Cerebellar nuclear complex (tissue), 1 donor: ENCODE results near the gene SSNA1.

Experiments used
- DNase-seq, 2 experiments: peaks; one replicate each; lab custom pipeline; 2025; lab: John Stamatoyannopoulos, UW

The SSNA1 gene, protein sequence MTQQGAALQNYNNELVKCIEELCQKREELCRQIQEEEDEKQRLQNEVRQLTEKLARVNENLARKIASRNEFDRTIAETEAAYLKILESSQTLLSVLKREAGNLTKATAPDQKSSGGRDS

DNA sequence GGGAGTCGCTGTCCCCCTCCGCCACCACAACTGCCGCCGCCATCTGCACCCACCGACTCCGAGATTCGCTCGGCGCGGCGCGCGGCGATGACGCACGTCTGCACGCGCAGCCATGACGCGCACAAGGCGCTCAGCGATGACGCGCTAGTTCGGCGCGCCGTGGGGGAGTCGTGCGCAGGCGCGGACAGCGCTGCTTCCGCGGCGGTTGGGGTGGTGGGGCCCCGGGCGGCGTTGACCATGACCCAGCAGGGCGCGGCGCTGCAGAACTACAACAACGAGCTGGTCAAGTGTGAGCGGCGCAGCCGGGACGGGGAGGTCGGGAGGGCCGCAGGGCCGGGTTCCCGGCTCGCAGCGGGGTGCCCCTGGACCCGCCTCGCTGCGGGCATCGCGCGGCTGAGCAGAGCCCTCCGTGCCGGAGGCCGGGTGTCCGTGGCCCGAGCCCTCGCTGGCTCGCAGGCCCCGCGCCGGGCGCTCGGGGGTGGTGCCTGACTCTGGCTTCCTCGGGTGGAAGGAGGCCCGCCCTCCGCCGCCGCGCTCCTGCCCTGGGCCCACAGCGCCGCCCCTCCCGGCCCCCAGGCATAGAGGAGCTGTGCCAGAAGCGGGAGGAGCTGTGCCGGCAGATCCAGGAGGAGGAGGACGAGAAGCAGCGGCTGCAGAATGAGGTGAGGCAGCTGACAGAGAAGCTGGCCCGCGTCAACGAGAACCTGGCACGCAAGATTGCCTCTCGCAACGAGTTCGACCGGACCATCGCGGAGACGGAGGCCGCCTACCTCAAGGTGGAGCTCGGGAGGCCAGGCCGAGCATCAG is at the start of gene SSNA1, which contains the start of gene ANAPC2:
TSS of gene SSNA1 (plus strand) at position 187 of the 807 bp plus-strand sequence. CDS start at position 238, 51 bp downstream.
TSS of gene ANAPC2 (minus strand) at position 71 of the 807 bp plus-strand sequence. CDS start at position 43, 28 bp downstream.
- no peak for DNase-seq

DNA sequence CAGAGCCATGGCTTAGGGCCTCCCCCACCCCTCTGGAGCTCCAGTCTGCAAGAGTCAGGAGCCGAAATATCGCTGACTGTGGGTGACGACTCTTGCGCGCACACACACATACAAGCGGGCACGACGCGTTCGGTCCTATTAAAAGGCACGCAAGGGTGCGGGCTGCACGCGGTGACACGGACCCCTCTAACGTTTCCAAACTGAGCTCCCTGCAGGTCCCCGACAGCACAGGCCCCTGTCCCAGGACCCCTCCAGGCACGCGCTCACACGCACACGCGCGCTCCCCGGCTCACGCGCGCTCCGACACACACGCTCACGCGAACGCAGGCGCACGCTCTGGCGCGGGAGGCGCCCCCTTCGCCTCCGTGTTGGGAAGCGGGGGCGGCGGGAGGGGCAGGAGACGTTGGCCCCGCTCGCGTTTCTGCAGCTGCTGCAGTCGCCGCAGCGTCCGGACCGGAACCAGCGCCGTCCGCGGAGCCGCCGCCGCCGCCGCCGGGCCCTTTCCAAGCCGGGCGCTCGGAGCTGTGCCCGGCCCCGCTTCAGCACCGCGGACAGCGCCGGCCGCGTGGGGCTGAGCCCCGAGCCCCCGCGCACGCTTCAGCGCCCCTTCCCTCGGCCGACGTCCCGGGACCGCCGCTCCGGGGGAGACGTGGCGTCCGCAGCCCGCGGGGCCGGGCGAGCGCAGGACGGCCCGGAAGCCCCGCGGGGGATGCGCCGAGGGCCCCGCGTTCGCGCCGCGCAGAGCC is 49.6 kb upstream of the SSNA1 start, which contains the start of gene GRIN1:
TSS of gene GRIN1 (plus strand) at position 433 of the 746 bp plus-strand sequence. CDS start 333 bp downstream, outside the sequence.
- DNase-seq = peak in 1 of 2 experiments; percentile 4

DNA sequence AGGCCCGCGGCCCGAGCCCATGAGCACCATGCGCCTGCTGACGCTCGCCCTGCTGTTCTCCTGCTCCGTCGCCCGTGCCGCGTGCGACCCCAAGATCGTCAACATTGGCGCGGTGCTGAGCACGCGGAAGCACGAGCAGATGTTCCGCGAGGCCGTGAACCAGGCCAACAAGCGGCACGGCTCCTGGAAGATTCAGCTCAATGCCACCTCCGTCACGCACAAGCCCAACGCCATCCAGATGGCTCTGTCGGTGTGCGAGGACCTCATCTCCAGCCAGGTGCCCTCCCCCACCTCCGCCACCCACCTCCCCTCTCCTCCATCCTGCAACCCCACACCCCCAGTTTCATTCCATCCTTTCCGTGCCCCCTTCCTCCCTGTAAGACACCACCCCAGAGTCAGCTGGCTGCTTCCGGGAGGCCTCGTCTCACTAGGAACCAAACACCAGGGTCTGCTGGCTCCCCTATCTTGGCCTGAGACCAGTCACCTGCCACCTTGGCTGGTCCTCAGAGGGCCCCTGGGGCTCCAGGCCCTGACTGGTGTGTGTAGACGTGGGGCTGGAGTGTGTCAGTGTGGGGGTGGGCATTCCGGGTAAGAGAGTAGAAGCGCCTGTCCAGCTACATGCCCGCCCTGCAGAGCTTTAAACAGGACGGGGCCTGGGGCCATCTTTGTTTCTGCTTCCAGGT is 48.9 kb upstream of the SSNA1 start:
- DNase-seq = no peak

DNA sequence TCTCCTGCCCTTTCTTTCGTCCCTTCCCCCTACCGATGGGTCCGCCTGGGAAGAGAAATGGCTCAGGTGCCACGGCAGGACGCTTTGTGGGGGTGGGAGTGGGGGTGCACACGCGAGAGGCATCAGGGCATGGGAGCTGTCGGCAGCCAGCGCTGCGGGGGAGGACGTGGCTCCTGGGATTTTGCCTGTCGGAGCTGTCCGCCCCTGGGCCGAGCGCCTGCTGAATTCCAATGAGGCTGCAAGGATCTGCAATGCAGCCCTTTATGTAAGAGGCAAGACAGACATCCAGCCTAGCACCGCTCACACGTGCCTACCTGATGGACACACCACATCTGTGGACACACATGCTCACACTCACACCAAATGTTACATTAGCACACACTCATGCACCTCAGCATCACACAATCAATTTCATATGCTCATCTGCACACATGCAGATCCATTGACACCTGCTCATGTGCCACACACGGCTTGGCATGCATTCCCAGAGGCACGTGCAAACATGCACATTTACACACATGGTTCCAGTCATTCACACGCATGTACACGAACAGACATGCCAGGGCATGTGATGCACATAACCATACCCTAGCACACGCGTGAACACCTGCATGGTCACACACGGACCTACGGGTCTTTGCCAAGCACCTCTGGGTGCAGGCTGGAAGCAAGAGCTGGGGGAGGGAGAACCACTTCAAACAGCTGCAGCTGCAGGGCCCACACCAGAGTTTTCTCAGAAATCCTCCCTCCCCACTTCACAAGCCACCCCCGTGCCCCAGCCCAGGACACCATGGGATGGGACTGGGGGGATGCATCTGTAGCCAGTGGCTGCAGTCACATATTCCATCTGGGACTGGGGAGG is 48.1 kb upstream of the SSNA1 start:
- DNase-seq = no peak

DNA sequence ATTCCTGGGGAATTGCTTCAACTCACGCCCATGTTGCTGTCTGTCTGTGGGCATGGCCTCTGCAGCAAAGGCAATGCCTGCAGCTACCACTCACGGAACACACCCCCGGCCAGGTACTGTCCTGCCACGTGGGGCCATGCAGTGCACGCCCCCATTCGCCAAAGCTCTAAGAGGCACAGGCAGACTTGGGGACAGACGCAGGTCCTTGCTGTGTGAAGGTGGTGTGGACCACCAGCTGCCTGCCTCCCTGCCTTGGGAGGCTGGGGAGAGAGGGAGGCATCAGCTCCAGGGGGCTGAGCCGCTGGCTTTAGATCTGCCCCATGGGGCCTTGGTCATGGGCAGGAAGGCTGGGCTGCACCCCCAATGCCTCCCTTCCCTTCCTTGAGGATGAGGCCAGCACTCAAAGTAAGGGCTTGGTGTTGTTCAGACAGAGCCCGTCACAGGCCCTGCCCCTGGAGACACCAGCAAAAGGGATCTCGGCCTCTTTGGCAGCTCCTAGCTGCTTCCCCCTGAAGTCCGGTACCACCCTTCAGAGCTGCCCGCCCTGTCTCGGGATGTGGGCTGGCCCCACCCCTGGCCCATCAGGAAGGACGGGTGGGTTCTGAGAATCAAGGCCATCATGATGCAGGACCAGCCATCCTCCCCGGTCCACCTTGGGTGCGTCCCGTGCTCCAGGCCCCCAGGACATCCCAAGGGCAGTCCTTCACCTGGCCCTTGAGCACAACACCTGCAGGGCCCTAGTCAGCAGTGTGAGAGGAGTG is 47.2 kb upstream of the SSNA1 start:
- no peak for DNase-seq

DNA sequence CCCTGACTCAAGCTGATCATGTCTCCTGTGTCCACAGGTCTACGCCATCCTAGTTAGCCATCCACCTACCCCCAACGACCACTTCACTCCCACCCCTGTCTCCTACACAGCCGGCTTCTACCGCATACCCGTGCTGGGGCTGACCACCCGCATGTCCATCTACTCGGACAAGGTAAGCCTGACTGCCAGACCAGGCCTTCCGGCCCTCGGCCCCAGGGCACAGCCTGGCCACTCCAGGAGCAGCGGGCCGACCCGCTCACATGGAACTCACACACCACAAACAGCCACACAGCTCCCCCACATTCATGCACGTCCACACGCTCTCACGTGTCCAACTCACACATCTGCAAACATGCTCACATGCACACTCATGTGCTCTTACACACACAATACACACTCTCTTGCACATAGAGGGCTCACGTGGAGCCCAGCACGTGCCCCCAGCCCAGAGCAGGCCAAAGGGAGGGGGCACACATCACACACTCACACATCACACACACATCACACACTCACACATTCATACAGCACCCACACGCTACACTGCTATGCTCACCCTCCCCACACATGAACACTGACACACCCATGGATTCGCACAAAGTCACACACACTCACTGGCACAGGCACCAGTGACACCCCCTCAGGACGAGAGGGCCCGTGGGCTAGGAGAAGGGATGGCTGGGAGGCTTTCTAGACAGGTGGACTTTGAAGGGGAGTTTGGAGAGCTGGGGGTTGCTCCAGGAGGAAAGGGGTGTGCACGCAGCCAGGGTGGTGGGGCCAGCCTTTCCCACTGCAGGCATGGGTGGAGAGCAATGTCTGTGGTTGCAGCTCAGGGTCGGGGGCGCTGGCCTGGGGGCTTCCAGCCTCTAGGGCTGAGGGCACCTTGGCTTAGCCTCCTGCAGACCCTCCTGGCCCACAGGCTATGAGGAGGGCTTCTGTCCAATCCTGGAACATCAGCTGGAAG is 46.2 kb upstream of the SSNA1 start:
- no peak for DNase-seq

DNA sequence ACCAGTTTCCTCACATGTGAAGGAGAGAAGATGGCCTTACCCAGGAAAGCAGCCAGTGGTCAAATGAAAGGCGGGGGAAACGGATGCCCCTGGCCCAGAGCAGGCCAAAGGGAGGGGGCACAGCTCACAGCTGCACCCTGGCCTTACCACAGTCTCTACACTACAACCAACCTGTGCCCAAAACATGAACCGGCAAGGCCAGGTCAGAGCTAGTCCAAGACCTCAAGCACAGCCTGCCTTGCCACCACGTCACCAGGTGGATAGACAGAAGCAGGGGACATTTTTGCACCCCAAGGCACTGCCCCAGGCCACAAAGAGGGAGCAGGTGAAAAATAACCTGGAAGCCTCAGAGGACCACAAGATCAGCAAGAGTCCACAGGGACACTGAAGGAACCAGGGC is 45.0 kb upstream of the SSNA1 start:
- DNase-seq = no peak

DNA sequence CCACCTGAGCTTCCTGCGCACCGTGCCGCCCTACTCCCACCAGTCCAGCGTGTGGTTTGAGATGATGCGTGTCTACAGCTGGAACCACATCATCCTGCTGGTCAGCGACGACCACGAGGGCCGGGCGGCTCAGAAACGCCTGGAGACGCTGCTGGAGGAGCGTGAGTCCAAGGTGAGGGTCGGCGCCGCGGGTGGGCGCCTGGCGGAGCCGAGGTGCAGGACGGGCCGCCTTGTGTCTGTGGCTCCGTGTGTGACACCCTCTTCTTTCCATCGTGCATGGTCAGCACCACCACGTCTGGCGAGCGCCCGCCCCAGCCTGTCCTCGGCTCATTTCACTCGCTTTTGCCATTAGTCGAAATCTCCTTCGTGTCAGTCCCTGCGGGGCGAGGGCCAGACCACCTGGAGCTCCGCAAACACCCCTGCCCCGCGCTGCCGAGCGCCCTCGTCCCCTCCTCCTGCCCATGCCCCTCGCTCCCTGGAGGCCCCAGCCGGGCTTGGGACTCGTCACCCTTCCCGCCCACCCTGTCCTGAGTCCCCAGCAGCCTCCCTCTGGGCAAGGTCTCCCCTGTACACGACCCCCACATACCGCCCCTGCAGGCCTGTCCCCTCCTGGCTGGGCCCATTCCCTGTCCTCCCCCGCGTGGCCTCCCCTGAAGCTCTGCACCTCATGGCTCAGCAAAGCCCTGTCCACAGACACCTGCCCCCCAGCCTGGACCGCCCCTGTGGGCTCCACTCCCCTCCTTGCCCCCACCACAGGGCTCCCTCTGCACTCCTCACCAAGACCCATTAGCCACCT is 42.5 kb upstream of the SSNA1 start:
- no peak for DNase-seq

DNA sequence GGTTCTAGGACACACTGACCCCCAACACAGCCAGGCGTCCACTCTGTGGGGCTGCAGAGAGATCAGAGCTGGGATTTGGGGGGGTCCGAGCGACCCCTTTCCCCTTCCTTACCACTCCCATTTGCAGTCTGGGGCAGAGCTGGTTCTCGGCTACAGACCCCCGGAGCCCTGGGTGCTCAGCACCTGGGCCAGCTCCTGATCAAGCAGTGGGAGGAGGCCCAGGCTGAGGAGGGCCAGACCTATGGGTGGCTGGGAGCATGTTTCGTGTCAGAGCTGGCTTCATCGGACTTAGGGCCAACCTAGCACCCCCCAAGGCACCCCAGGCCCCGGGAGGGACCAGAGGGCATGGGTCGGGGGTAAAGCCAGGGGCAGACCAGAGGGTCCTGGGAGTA is 42.0 kb upstream of the SSNA1 start:
- no peak for DNase-seq

DNA sequence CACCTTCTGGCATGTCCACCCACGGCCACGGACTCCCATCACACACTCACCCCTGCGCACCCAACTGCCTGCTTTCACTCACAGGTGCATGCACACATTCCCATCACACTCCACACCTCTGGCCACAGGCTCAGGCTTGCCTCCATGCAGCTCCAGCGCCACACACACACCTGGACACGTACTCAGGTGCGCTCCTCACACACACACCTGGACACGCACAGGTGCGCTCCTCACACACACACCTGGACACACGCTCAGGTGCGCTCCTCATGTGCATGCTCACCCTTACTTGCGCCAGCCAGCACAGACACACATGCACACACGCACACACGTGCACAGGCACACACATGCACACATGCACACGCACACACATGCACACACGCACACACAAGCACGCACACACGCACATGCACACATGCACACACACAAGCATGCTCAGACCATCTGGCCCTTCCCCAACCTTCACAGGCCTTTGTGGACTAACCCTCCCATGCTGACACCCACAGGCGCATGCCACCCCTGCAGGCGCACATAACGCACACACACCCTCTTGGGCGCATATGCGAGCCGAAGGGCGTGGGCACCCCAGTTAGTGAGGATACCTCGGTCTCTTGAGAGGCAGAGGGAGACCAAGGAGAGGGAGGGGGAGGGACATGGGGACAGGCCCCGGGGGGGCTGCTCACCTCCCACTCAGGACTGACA is 41.2 kb upstream of the SSNA1 start:
- no peak for DNase-seq

DNA sequence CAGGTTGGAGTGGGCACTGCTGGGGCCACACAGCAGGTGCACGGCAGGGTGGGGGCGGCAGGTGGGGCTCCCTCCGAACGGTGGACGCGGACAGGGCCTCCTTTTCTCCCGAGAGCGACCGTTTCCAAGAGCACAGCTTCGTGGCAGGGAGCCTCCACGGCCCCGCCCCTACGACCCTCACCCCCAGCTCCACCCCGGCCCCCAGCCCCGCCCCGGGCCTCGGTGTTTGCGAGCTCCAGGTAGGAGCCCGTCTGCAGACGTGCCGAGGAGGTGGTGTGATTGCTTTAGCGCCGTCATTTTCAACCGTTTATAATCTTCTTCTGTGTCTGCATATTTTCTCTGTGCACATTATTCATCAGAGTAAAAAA is 40.7 kb upstream of the SSNA1 start:
- no peak for DNase-seq

DNA sequence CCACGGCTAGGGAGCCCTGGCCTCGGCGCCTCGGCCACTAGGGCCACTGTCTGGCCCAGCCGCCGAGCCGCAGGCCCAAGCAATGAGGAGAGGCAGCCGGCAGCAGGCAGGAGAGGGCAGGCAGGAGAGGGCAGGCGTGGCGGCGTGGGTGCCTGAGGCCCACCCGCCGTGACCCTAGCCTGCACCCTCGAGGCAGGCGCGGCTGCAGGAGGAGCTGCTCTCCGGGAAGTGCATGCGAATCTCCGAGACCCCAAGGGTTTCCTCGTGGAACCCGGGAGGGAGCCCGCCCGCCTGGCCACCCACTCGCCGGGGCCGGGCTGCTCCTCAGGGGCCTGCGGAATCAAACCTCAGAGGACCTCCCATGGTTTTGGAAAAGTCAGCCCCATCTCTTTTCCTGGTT is 40.2 kb upstream of the SSNA1 start:
- no peak for DNase-seq

DNA sequence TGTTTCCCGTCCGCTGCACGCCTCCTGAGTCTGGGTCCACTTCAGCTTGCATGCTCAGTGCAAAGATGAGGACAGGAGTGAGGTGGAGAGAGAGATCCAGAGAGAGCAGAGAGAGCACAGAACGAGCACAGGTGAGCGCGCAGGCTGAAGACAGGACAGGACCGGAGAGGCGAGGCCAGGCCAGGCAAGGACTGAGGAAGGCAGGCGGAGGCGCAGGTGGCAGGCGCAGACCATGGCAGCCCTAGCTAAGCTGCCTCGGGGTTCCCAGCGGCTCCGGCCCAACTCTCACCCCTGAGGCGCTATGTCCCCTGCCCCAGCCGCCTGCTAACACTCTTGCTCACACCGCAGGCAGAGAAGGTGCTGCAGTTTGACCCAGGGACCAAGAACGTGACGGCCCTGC is 39.8 kb upstream of the SSNA1 start:
- DNase-seq = no peak

DNA sequence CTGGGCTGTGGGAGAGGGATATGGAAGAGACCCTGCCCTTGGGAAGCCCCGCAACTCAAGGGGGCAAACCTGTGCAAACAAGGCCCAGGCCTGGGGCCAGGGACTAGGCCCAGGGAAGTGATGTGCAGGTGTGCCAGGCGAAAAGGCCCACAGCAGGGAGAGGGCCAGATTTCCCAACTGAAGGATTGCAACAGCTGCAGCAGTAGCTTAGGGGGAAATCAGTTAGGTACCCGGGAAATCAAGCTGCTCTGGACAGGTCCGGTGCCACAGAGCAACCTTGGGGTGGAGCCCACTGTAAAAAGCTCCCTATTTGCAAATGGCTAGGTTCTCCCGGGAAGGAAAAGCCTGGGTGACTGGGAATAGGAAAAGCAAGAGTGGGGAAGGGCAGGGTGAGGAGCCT is 39.1 kb upstream of the SSNA1 start:
- no peak for DNase-seq

DNA sequence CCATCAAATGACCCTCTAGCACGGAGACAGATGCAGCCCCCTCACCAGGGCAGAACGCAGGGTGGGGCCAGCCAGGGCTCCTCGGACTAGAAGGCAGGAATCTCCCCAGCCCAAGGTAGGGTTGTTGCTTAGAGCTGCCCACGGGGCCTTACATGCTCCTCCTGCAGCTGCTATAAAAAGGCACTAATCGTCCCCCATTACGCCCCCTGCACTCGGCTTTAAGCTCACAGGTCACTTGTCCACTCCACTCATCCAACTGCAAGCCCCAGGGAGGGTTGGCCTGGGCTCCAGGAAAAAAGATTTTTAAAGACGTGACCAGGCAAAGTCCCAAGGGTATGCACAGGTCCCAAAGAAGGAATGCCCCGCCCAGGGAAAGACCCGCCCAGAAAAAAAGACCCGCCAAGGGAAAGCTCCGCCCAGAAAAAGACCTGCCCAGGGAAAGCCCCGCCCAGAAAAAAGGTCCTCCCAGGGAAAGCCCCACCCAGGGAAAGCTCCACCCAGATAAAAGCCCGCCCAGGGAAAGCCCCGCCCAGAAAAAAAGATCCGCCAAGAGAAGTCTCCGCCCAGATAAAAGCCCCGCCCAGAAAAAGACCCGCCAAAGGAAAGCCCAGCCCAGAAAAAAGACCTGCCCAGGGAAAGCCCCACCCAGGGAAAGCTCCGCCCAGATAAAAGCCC is 38.4 kb upstream of the SSNA1 start:
- no peak for DNase-seq

DNA sequence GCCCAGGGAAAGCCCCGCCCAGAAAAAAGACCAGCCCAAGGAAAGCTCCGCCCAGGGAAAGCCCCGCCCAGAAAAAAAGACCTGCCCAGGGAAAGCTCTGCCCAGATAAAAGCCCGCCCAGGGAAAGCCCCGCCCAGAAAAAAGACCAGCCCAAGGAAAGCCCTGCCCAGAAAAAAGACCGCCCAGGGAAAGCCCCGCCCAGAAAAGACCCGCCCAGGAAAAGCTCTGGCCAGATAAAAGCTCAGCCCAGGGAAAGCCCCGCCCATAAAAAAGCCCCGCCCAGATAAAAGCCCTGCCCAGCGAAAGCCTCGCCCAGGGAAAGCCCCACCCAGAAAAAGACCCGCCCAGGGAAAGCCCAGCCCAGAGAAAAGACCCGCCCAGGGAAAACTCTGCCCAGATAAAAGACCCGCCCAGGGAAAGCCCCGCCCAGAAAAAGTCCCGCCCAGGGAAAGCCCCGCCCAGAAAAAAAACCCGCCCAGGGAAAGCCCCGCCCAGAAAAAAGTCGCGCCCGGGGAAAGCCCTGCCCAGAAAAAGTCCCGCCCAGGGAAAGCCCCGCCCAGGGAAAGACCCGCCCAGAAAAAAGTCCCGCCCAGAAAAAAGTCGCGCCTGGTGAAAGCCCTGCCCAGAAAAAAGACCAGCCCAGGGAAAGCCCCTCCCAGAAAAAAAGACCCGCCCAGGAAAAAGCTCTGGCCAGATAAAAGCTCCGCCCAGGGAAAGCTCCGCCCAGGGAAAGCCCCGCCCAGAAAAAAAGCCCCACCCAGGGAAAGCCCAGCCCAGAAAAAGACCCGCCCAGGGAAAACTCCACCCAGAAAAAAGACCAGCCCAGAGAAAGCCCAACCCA is 37.6 kb upstream of the SSNA1 start:
- no peak for DNase-seq
